Astrocyte of the hippocampus (primary cell): ENCODE data around the gene GSTK1.
"Not testable (repeated sequence)": the region's sequence is repeated elsewhere in the genome, so short reads cannot be mapped to it uniquely, and the experiment has no call there.

Experiments
- DNase-seq: peaks from one replicate; pipeline ENCODE4 v3.0.0; 2011; ENCODE audit warnings: low read depth, low spot score

GSTK1 gene

DNA sequence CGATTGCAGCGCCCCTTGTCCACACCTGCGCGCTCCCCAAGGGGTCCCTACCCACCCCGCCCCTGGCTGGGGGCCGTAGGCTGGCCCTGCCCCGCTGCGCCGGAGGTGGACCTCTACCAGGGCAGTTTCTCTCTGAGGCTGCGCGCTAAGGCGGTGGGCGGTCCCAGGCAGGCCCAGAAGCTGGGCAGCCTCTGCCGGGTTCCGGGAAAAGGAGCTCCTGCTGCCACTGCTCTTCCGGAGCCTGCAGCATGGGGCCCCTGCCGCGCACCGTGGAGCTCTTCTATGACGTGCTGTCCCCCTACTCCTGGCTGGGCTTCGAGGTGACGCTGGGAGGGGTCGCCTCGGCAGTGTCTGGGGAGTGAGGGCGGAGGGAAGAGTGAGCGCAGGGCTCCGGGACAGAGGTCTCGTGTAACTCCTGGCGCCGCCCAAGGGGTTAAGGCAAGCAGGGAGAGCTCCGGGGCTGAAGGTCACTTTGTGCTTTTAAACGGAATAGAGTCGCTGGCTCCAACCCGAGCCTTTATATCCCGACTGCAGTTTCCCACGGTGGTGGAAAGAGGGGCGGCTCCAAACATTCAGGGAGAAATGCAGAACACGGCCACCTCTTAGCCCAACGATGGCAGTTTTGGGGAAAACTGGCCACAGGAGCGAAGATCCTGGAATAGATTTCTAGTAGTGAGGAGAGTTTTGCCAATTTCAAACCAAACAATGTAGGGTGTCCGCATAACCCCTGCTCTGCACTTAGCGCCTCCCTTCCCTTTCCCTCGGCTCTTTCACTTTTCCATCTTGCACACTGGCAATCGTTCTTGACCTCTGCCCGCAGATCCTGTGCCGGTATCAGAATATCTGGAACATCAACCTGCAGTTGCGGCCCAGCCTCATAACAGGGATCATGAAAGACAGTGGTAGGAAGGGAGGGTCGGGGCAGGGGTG, at the start of gene GSTK1:
Gene GSTK1 (plus strand): TSS at position 176 of the 930 bp plus-strand sequence. CDS start 73 bp downstream, at position 249.
- peak; percentile 86 for DNase-seq

DNA sequence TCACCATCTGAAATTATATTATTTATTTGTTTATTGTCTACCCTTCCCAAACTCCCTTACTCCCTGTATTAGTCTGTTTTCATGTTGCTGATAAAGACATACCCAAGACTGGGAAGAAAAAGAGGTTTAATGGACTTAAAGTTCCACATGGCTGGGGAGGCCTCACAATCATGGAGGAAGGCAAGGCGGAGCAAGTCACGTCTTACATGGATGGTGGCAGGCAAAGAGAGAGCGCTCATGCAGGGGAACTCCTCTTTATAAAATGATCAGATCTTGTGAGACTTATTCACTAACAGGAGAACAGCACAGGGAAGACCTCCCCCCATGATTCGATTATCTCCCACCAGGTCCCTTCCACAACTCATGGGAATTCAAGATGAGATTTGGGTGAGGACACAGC, 49.8 kb upstream of the GSTK1 start:
- DNase-seq = not testable (repeated sequence)

DNA sequence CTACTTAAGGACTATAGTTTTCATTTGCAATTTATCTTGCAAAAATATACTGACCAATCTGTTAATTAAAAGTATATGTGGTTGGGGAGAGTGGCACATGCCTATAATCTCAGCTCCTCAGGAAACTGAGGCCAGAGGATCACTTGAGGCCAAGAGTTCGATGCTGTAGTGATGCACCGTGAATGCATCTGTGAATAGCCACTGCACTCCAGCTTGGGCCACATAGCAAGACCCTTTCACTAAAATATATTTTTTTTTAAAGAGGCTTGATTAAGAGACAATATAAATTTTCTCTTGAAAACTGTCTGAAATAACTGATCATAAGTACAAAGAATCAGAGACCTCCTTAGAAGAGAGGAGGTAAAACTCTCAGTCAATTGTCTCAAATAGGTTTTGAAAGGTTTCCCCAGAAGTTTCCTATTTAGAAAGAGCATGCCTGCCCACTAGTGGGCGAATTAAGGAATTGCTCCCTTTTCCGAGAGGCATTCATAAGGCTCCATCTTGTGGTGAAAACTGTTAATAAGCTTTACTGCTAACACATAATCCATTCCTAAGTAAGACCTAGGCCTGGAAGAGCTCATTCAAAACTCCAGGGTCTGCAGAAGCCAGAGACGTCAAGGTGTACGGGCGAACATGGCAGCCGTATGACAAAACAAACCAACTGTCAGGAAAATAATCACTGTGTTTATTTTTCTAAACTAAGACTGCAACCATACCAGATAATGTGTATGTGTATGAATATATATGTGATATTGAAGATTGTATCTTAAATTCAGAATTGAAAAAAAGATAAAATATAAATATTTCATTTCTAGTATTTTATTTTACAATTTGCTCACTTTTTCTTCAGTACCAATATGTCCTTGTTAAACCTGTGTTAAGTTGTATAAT, 48.2 kb upstream of the GSTK1 start:
- DNase-seq = peak; percentile 86

DNA sequence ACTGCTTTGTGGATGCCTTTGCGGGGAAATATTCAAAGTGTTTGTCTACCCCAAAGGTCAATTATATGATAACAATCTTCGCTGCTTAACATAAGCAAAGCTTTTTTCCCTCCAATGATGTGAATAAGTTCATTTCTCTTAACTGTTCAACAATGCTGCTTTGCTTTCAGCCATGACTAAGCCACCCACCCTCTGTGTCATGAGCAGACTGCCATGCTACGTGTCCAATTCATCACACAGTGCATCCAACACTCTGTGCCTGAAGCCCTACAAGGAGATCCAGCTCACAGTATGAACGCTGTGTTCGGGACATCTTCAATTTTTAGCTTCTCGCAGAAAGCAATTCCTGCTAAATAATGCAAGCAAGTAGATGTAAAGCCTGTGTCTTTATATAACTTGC, 47.1 kb upstream of the GSTK1 start:
- DNase-seq = peak; percentile 34

DNA sequence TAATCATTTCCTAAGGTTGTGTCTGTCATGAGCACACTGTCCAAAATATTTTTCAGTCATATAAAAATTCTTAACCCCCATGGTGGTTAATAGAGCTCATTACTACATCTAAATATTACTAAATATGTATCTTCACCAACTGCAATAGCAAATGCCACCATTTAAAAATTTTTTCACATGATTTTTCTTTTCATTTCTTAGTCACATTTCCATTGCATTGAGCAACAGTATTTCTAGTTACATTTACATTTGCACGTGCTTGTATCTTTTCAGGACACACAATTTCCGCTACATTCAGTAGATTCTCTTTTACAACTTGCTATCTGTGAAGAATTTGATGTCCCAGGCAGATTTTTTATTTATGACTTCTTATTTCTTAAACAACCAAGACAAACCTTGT, 46.6 kb upstream of the GSTK1 start:
- no peak for DNase-seq

DNA sequence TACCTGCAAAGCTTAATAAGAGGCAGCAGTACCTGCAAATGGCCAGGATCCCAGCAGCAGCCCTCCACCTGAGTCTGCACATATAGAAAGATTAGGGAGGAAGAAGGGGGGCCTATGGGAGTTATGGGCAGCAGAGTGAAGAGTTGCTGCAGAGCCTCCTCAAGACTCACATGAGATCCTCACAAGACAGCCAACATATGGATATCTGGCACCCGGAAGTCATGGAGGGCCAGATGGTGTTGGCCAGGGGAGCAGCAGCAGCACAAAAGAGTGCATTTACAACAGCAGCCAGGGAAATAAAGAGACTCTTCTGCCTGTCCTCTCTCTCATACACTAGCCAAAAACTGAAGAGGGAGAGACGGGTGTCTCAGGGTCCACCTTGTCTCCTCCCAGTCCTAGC, 45.4 kb upstream of the GSTK1 start:
- DNase-seq = no peak

DNA sequence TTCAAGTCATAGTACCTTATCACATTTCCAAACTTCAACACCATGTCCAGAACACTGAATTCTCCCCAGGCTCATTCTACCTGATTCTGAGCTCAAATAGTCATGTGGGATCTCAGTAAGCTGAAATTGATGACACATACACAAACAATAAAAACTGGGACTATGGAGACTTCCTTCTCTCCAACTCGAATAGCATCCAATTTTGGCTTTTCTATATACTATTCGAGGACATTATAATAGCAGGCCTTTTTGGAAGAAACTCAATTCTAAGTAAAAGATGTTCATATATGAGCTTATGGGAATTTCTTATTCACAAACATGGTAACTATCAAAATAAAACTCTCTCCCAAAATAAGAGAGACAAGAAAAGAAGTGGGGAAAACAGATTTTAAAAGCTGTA, 42.0 kb upstream of the GSTK1 start:
- no peak for DNase-seq

DNA sequence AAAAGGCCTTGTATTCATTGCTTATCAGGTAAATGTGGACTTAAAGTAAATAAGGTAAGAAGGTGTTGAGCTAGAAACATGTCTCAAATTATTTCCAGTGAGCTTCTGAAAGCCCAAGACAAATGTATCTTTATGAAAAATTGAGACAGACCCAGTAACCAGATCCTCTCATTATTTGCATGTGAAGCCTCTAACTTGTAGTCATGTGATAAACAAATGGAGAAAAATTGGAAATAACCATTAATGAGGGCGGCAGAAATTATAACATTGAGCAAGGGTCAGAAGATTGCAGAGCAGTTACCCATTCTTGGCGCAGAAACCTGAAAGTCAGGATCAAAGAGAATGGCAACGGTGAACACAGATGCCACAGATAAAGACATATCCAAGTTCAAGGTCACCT, 41.5 kb upstream of the GSTK1 start, which contains the start of gene TAS2R40:
Gene TAS2R40 (plus strand): TSS at position 301 of the 400 bp plus-strand sequence. CDS start 42 bp downstream, at position 343.
- no peak for DNase-seq

DNA sequence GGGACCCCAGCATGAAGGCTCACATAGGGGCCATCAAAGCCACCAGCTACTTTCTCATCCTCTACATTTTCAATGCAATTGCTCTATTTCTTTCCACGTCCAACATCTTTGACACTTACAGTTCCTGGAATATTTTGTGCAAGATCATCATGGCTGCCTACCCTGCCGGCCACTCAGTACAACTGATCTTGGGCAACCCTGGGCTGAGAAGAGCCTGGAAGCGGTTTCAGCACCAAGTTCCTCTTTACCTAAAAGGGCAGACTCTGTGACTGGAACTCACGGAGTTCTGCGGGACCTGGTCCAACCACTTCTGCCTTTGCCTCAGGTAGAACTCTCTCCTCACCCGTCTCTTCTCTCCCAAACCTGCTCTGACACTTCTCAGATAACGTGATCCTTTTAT, 40.5 kb upstream of the GSTK1 start:
- DNase-seq = no peak

DNA sequence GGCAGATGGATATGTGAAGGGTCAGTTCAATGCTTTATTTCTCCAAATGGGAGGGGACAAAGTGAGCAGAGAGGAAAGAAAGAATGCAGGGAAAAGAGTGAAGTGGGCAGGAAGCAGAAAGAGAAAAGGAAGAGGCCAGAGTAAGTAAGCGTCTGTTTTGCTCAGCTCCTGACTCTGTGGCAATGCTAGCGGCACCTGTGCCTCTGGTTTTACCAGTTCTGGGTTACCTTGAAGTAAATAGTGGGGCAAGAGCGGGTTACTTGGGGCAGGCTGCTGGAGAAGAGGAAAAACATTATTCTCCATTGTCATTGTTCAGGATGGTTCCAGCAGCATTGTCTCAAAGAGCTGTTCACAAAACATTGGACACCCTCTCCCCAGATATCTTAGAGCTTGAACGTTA, 39.5 kb upstream of the GSTK1 start:
- DNase-seq = no peak

DNA sequence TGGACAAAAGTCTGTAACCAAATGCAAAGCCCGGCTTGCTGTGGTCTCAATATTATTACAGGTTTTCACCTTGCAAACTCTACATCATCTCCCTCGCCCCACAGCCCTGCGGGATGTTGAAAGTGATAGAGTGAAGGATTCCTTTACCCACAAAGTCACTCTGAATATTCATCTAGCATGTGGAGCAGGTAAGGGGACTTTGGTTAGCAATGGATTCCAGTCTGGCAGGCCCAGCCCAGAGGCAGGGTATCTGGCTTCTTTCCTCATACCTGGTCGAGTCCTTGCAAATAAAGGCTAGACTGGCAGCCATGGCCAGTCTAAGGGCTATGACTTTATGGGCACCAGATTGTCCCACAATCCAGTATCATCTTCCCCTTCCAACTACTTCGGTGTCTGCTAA, 38.2 kb upstream of the GSTK1 start:
- no peak for DNase-seq

DNA sequence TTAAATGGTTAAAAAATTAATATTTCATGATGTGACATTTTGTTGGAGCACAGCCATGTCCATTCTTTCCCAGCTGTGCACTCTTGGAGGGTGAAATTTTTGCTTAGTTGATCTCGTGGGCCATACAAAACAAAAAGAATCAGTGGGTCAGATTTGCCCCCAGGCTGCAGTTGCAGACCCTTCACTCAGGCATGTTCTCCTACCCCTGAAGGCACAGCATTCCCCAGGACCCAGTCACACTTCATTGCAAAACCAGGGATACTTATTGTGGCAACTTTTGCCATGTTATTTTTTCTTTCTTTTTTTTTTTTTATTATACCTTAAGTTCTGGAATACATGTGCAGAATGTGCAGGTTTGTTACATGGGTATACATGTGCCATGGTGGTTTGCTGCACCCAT, 35.4 kb upstream of the GSTK1 start:
- DNase-seq = no peak

DNA sequence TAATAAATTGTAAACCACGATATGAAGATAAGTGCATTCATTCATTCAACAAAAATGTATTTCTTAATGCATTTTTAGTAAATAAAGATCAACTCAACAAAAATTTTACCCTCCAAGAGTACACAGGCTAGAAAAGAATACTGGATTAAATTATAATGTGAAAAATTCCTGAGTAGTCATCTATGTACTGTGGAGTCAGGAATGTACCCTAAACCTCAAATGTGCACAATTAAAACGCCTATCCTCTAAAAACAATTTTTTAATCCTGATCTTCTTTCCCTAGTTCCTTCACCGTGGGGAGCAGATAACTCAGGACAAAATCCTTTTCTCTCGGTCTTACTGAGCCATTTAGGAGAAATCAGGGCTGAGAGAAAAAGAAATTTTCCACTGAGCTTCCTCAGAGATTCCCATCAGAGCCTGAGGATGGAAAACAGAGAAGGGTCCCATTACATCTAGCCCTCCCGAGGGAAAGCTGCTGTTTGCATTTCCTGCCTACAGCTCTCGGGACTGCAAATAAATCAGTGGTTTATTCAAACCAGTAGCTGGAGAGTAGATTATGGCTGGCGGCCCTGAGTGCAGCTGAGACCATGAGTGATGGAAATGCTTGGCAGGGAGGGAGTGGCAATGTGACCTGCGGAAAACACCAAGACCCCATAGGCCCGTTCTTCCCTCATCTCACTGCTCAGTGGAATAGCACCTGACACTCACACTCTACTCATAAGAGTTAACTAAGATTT, 34.0 kb upstream of the GSTK1 start:
- DNase-seq = no peak

DNA sequence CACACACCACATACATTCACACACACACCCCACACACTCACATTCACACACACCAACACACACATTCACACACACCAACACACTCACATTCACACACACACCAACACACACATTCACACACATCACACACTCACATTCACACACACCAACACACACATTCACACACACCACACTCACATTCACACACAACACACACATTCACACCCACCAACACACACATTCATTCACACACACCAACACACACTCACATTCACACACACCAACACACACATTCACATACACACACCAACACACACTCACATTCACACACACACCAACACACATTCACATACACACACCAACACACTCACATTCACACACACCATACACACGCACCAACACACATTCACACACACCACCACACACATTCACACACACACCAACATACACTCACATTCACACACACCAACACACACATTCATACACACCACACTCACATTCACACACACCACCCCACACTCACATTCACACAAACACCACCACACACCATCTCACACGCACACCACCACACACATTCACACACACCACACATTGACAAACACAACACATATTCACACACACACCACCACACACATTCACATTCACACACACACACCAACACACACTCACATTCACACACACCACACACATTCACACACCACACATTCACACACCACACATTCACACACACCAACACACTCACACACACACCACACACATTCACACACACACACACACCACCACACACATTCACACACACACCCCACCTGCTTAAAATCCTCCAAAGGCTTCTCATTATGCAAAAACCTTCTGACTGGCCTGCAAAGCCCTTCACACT, 32.4 kb upstream of the GSTK1 start:
- DNase-seq = no peak

DNA sequence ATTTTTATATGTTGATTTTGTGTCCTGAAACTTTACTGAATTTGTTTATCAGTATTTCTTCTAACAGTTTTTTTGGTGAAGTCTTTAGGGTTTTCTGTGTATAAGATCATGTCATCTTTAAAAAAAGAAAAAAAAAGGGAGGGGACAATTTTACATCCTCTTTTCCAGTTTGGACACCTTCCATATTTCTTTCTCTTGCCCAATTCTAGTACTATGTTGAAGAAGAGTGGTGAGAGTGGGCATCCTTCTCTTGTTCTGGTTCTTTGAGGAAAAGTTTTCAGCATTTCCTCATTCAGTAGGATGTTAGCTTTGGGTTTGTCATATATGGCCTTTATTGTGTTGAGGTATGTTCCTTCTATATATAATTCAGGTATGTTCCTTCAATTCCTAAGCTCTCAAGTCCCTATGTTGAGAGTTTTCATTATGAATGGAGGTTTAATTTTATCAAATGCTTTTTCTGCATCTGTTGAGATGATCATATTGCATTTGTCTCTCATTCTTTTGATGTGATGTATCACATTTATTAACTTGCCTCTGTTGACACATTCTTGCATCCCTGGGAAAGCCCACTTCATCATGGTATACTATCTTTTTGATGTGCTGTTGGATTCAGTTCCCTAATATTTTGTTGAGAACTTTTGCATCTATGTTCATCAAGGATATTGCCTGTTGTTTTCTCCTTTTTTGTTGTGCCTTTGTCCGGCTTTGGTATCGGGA, 29.3 kb upstream of the GSTK1 start:
- no peak for DNase-seq

DNA sequence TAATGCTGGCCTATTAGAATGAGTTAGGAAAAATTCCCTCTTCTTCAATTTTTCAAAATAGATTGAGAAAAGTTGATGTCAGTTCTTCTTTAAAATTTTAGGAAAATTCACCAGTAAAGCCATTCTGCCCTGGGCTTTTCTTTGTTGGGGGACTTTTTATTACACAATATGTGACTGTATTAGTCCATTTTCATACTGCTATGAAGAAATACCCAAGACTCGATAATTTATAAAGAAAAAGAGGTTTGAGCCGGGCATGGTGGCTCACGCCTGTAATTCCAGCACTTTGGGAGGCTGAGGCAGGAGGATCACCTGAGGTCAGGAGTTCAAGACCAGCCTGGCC, 28.7 kb upstream of the GSTK1 start:
- no peak for DNase-seq

DNA sequence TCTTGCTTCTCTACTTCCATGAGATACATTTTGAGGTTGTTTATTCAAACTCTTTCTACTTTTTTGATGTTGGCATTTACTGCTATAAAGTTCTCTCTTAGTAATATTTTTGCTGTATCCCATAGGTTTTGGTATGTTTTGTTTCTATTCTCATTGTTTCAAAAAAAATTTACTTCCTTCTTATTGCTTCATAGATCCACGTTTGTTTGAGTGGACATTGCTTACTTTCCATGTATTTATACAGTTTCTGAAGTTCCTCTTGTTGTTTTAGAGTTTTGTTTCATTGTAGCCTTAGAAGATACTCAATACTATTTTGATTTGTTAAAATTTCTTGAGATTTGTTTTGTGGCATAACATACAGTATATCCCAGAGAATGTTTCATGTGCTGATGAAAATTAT, 27.7 kb upstream of the GSTK1 start:
- DNase-seq = no peak

DNA sequence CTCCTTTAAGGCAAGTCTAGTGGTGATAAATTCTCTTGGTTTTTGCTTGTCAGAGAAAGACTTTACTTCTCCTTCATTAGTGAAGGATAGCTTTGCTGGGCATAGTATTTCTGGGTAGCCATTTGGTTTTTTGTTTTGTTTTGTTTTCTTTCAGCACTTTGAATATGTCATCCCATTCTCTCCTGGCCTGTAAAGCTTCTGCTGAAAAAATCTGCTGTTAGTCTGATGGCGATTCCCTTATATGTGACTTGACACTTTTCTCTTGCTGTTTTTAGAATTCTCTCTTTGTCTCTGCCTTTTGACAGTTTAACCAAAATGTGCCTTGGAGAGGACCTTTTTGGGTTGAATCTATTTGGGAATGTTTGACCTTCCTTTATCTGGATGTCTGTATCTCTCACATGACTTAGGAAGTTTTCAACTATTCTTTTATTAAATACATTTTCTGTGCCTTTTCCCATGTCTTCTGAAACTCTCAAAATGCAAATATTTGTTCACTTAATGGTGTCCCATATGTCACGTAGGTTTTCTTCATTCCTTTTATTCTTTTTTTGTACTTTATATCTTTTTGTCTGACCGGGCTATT, 26.7 kb upstream of the GSTK1 start:
- DNase-seq = no peak

DNA sequence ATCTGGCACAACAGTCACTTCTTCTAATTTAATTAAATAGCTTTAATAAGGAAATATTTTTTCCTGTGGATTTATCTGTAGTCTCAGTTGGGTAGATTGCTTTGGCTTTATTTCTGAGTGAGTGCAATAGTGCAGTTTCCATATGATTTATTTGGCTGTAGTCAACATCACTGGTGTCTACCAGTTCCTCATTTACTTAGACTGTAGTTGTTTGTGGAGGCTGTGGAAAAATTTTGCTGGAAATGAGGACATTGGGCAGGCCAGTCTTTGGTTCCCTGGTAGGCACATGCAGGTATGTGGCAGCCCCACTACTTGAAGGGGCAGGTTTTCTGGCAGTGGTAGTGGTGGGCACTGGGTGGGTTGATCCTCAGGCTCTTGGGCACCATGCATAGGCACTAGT, 25.9 kb upstream of the GSTK1 start:
- DNase-seq = no peak
